Adrenal gland (tissue), 12 donors: Measurements from ENCODE around the gene SERPING1. TPM values are rescaled to one million over a fixed set of nuclear protein-coding genes. Genes with fewer than 3 reads are reported as not detected.

Source experiments
- DNase-seq, 7 donors: peaks; one replicate each; pipeline ENCODE4 v3.0.0-alpha.2; 2019 to 2020
- H3K27ac ChIP-seq, 5 donors: fragments of 200-600 bp; sonication (generic) in 4 of 5; 1 replicate in 3 of 5; 2 replicates in 2 of 5; pipeline versions ENCODE4 v1.5.1 to v1.8.0; 2016 to 2020; ENCODE audit warnings: mild to moderate bottlenecking in 1 of 5
- H3K27me3 ChIP-seq: fragments of 200-600 bp; 2 replicates; pipeline ENCODE4 v1.8.0; 2021
- H3K36me3 ChIP-seq, 2 donors: fragments of 200-600 bp; replicated peaks in 1 of 2; 1 replicate in 1 of 2; 2 replicates in 1 of 2; pipeline versions ENCODE4 v1.5.1 to v1.8.0; 2018 to 2022
- H3K4me1 ChIP-seq, 2 donors: fragments of 200-600 bp; replicated peaks in 1 of 2; 1 replicate in 1 of 2; 2 replicates in 1 of 2; pipeline versions ENCODE4 v1.5.1 to v1.8.0; 2018 to 2021
- H3K4me3 ChIP-seq, 4 donors: fragments of 200-600 bp; sonication (generic) in 3 of 4; one replicate each; pipeline ENCODE4 v1.5.1; 2016 to 2018
- H3K9me3 ChIP-seq, 3 donors: fragments of 200-600 bp; sonication (generic) in 1 of 3; replicated peaks in 1 of 3; 1 replicate in 2 of 3; 2 replicates in 1 of 3; pipeline versions ENCODE4 v1.5.1 to v1.8.0; 2016 to 2021
- CTCF ChIP-seq, 6 experiments: fragments of 450-650 bp in 4 of 6; fragments of 200-600 bp in 2 of 6; sonication (generic) in 1 of 6; IDR thresholded peaks; 1 replicate in 5 of 6; 2 replicates in 1 of 6; pipeline versions ENCODE4 v1.5.1 to v1.8.0; 2016 to 2021; ENCODE audit warnings: antibody characterized with exemption in 6 of 6, mild to moderate bottlenecking in 2 of 6, moderate library complexity in 1 of 6
- POLR2A ChIP-seq, 2 donors: fragments of 450-650 bp; IDR thresholded peaks; one replicate each; pipeline ENCODE4 v1.6.1; 2017; ENCODE audit warnings: antibody characterized with exemption in 2 of 2, mild to moderate bottlenecking in 2 of 2, moderate library complexity in 1 of 2
- WGBS, 4 donors: extraction: QIAGEN DNeasy Blood & Tissue Kit in 2 of 4; methylation state at CpG; one replicate each; pipeline versions ENCODE4 v1.1.5 to v1.1.7; 2013 to 2017; 5-methylcytosine and 5-hydroxymethylcytosine counted together
- intact Hi-C, 2 donors: fragments of 100-400 bp; cut with DNase I; formaldehyde crosslinking; loops; one replicate each; pipeline versions ENCODE4 v1.14.1 to v1.15.0; 2022 to 2023
- polyA plus RNA-seq, 3 donors: library from polyadenylated mRNA; stranded (reverse); fragments of 200-250 nt in 2 of 3; fragments of 350-450 nt in 1 of 3; fragmentation: Illumina TruSeq in 1 of 3; extraction: RNeasy Lipid Tissue Mini Kit (QIAGEN cat#74804) in 1 of 3; gene quantifications; one replicate each; pipeline ENCODE4 v1.2.3, GENCODE V29; 2013 to 2014
- total RNA-seq, 9 donors: library from RNA; depleted of rRNA in 4 of 9; stranded (reverse); fragments of >200 nt in 4 of 9; fragments of 120-200 nt in 1 of 9; fragmentation: NEBNext Ultra II Directional in 1 of 9; extraction: Animal tissue kit (Norgen Biotek cat#: 25700) in 1 of 9; gene quantifications; one replicate each; pipeline versions ENCODE4 v1.1.0 to v1.2.4, GENCODE V29; 2013 to 2023
- donor health status: healthy with polysubstance abuse.
- donor health status: Bipolar disorder and iron deficiency.
- donor health status: DM: yes; HTN: yes; CAD: no.
- donor health status: DM: no; HTN: no; CAD: no.
- donor health status: DM: no; HTN: no; CAD: no.
- donor health status: DM: yes; HTN: yes; CAD: no.

The SERPING1 gene
- total and polyA plus RNA-seq, 12 donors, result 7.0 to 423 (median 163) TPM

- intact Hi-C loops, result no loop called here
- no peak for DNase-seq
- no peak overlapping the region for H3K27ac ChIP-seq
- H3K27me3 ChIP-seq, result no peaks in the 10 kb centered on the region
- no peaks in the 10 kb centered on the region for H3K4me1 ChIP-seq
- no peaks in the 10 kb centered on the region for H3K9me3 ChIP-seq
- H3K4me3 ChIP-seq, result no peak overlapping the region
- TF ChIP-seq CTCF (IDR thresholded peaks at IDR 0.05), result no peak
- no peak for TF ChIP-seq POLR2A (IDR thresholded peaks at IDR 0.05)
- 72 to 76% (median 75%) methylated on average over 5 to 10 of the region's 10 CpGs for WGBS, 4 donors
- peaks cover 0 to 29% of the 10 kb centered on the region in 2 donors for H3K36me3 ChIP-seq
Observed at GRCh38 chr11:57614234-57614772, 16.8 kb downstream of the SERPING1 start.

- no peak overlapping the region for H3K4me3 ChIP-seq
- intact Hi-C loops, result no loop called here
- no peaks in the 10 kb centered on the region for H3K27me3 ChIP-seq
- no peak for DNase-seq
- 69 to 76% (median 74%) methylated on average over 1 of the region's 1 CpG for WGBS, 4 donors
- no peaks in the 10 kb centered on the region for H3K4me1 ChIP-seq
- H3K36me3 ChIP-seq, result peaks cover 0 to 23% of the 10 kb centered on the region in 2 donors
- TF ChIP-seq CTCF (IDR thresholded peaks at IDR 0.05) (no peak), POLR2A (IDR thresholded peaks at IDR 0.05) (no peak)
- H3K9me3 ChIP-seq, result no peaks in the 10 kb centered on the region
- no peak overlapping the region for H3K27ac ChIP-seq
Observed at GRCh38 chr11:57615308-57615707, 17.8 kb downstream of the SERPING1 start.

GRCh38 chr11:57616595-57616994, 19.1 kb downstream of the SERPING1 start:
- intact Hi-C loops, result no loop called here
- no peaks in the 10 kb centered on the region for H3K27me3 ChIP-seq
- TF ChIP-seq CTCF (IDR thresholded peaks at IDR 0.05) (no peak), POLR2A (IDR thresholded peaks at IDR 0.05) (no peak)
- no peaks in the 10 kb centered on the region for H3K4me1 ChIP-seq
- DNase-seq, result no peak
- H3K9me3 ChIP-seq, result no peaks in the 10 kb centered on the region
- H3K36me3 ChIP-seq, result peaks cover 0 to 23% of the 10 kb centered on the region in 2 donors
- no peak overlapping the region for H3K27ac ChIP-seq
- 57 to 79% (median 70%) methylated on average over 3 of the region's 3 CpGs for WGBS, 4 donors
- no peak overlapping the region for H3K4me3 ChIP-seq

- Histone ChIP-seq H3K4me1 (no peaks in the 10 kb centered on the region), H3K9me3 (no peaks in the 10 kb centered on the region), H3K27me3 (peaks cover 3% of the 10 kb centered on the region), H3K27ac (no peak overlapping the region), H3K36me3 (peaks cover 0 to 14% of the 10 kb centered on the region in 2 donors), H3K4me3 (no peak overlapping the region)
- TF ChIP-seq CTCF (IDR thresholded peaks at IDR 0.05) (no peak), POLR2A (IDR thresholded peaks at IDR 0.05) (no peak)
- intact Hi-C loops, result no loop called here
- 81 to 100% (median 83%) methylated on average over 2 of the region's 2 CpGs for WGBS, 4 donors
- no peak for DNase-seq
Observed at GRCh38 chr11:57618438-57618837, 21.0 kb downstream of the SERPING1 start.
